Neural cell (in vitro differentiated cells): ENCODE results near the gene TRPM8.

Experiments used
- EP300 ChIP-seq: fragments of 450-650 bp; conservative IDR thresholded peaks from 2 replicates; pipeline ENCODE4 v1.6.1; 2014; ENCODE audit warnings: antibody characterized with exemption, mild to moderate bottlenecking, moderate library complexity; ENCODE audit not compliant: poor library complexity, severe bottlenecking
- EZH2 ChIP-seq: fragments of 200-600, 300-800 bp; shearing (Covaris generic), sonication (generic); IDR thresholded peaks from 2 replicates; pipeline ENCODE4 v1.6.1; 2014; ENCODE audit warnings: antibody characterized with exemption, low read length, borderline replicate concordance, mild to moderate bottlenecking; ENCODE audit not compliant: insufficient read depth, poor library complexity, severe bottlenecking
- RAD21 ChIP-seq: fragments of 450-650 bp; conservative IDR thresholded peaks from 2 replicates; pipeline ENCODE4 v1.6.1; 2014; ENCODE audit warnings: antibody characterized with exemption, mild to moderate bottlenecking, moderate library complexity
- TAF1 ChIP-seq: IDR thresholded peaks from 2 replicates; pipeline ENCODE4 v1.6.1; 2012; ENCODE audit warnings: low read depth
- TF ChIP-seq, protein P1 (sequence below): fragments of 450-650 bp; IDR thresholded peaks from 2 replicates; pipeline ENCODE4 v1.5.1; 2014; ENCODE audit warnings: antibody characterized with exemption, mild to moderate bottlenecking, moderate library complexity; ENCODE audit not compliant: poor library complexity, severe bottlenecking
- TF ChIP-seq, protein P2 (sequence below): IDR thresholded peaks from 2 replicates; pipeline ENCODE4 v1.6.1; 2012; ENCODE audit warnings: borderline replicate concordance

DNA sequence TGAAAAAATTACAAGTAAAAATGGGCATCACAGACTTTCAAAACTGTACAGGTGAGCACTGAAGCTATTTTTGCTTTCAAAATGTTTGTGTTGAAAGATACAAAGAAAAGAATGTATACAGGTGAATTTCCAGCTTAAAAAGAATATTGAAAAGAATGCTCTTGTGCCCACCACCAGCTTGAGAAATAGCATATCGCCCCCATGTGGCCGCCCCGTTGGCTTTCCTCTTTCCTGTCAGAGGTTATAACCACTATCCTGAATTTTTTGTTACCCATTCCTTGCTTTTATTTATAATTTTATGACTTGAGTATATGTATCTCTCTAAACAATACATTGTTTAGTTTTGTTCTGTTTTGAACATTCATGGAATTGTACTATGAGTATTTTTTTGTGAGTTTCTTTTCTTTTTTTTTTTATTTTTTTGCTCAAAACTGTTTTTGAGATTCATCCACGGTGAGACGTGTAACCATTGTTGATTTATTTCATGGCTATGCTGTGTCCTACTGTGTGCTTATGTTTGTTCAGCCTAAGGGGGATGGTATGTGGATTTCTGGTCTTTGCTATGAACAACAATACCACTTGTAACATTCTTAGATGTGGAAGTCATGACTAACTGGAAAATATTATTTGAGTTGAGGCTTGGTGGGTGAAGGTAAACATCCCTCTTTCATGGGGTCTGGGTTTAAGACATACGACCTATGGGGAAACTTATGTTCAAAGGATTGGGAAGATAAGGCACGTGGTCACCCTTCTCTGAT lies 11.6 kb downstream of the TRPM8 start:
- TF ChIP-seq, protein P1, sequence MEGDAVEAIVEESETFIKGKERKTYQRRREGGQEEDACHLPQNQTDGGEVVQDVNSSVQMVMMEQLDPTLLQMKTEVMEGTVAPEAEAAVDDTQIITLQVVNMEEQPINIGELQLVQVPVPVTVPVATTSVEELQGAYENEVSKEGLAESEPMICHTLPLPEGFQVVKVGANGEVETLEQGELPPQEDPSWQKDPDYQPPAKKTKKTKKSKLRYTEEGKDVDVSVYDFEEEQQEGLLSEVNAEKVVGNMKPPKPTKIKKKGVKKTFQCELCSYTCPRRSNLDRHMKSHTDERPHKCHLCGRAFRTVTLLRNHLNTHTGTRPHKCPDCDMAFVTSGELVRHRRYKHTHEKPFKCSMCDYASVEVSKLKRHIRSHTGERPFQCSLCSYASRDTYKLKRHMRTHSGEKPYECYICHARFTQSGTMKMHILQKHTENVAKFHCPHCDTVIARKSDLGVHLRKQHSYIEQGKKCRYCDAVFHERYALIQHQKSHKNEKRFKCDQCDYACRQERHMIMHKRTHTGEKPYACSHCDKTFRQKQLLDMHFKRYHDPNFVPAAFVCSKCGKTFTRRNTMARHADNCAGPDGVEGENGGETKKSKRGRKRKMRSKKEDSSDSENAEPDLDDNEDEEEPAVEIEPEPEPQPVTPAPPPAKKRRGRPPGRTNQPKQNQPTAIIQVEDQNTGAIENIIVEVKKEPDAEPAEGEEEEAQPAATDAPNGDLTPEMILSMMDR = no peak
- TF ChIP-seq EP300 (no peak), TAF1 (no peak), RAD21 (no peak), EZH2 (no peak)
- TF ChIP-seq, protein P2, sequence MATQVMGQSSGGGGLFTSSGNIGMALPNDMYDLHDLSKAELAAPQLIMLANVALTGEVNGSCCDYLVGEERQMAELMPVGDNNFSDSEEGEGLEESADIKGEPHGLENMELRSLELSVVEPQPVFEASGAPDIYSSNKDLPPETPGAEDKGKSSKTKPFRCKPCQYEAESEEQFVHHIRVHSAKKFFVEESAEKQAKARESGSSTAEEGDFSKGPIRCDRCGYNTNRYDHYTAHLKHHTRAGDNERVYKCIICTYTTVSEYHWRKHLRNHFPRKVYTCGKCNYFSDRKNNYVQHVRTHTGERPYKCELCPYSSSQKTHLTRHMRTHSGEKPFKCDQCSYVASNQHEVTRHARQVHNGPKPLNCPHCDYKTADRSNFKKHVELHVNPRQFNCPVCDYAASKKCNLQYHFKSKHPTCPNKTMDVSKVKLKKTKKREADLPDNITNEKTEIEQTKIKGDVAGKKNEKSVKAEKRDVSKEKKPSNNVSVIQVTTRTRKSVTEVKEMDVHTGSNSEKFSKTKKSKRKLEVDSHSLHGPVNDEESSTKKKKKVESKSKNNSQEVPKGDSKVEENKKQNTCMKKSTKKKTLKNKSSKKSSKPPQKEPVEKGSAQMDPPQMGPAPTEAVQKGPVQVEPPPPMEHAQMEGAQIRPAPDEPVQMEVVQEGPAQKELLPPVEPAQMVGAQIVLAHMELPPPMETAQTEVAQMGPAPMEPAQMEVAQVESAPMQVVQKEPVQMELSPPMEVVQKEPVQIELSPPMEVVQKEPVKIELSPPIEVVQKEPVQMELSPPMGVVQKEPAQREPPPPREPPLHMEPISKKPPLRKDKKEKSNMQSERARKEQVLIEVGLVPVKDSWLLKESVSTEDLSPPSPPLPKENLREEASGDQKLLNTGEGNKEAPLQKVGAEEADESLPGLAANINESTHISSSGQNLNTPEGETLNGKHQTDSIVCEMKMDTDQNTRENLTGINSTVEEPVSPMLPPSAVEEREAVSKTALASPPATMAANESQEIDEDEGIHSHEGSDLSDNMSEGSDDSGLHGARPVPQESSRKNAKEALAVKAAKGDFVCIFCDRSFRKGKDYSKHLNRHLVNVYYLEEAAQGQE = no peak
